Osteoblast (primary cell): ENCODE measurements around the gene ARMC9. TPM values are rescaled to one million over a fixed set of nuclear protein-coding genes. Genes with fewer than 3 reads are reported as not detected.

Experiments used
- DNase-seq: peaks from one replicate; pipeline ENCODE4 v3.0.0; 2011; ENCODE audit warnings: low spot score, mixed read lengths; ENCODE audit not compliant: insufficient read length; ENCODE audit errors: missing footprints
- H2AFZ ChIP-seq: 2 replicates; pipeline ENCODE4 v1.6.0; 2011; ENCODE audit warnings: mild to moderate bottlenecking, low read length
- H3K27ac ChIP-seq: 2 replicates; pipeline ENCODE4 v1.5.1; 2011; ENCODE audit warnings: mild to moderate bottlenecking, low read depth, low read length, moderate library complexity
- H3K27me3 ChIP-seq: 2 replicates; pipeline ENCODE4 v1.6.0; 2012; ENCODE audit warnings: mild to moderate bottlenecking, control low read depth, inconsistent platforms, low read length, moderate library complexity; ENCODE audit not compliant: insufficient read depth
- H3K36me3 ChIP-seq: 2 replicates; pipeline ENCODE4 v1.5.1; 2011; ENCODE audit warnings: mild to moderate bottlenecking, low read length, control low read depth, moderate library complexity; ENCODE audit not compliant: insufficient read depth
- H3K4me1 ChIP-seq: 2 replicates; pipeline ENCODE4 v1.5.1; 2011; ENCODE audit warnings: mild to moderate bottlenecking, low read length, control low read depth, moderate library complexity; ENCODE audit not compliant: insufficient read depth
- H3K4me2 ChIP-seq: 2 replicates; pipeline ENCODE4 v1.6.0; 2011; ENCODE audit warnings: mild to moderate bottlenecking, low read length; ENCODE audit not compliant: insufficient read depth
- H3K4me3 ChIP-seq: fragments of 200-600 bp; sonication (generic); 3 replicates; pipeline ENCODE4 v1.5.1; 2012; ENCODE audit warnings: mild to moderate bottlenecking, low read length, inconsistent platforms; ENCODE audit not compliant: insufficient read depth
- H3K79me2 ChIP-seq: 2 replicates; pipeline ENCODE4 v1.6.0; 2012; ENCODE audit warnings: mild to moderate bottlenecking, low read length, control low read depth, inconsistent platforms; ENCODE audit not compliant: insufficient read depth
- H3K9me3 ChIP-seq: 2 replicates; pipeline ENCODE4 v1.5.1; 2011; ENCODE audit warnings: low read depth, low read length, control low read depth
- H4K20me1 ChIP-seq: 2 replicates; pipeline ENCODE4 v1.6.0; 2012; ENCODE audit warnings: mild to moderate bottlenecking, low read length, control low read depth; ENCODE audit not compliant: insufficient read depth
- CTCF ChIP-seq: IDR thresholded peaks from 2 replicates; pipeline ENCODE4 v1.5.1; 2011; ENCODE audit warnings: mild to moderate bottlenecking, low read depth, low read length, moderate library complexity; ENCODE audit errors: extremely low read depth
- total RNA-seq: library from RNA; depleted of rRNA; stranded (reverse); fragments of >200 nt; gene quantifications from 2 replicates; pipeline ENCODE4 v1.2.3, GENCODE V29; 2012

The ARMC9 gene
- total RNA-seq, 1 donor = 221 TPM

- no peak for DNase-seq
- H3K36me3 ChIP-seq = no peaks in the 10 kb centered on the region
- no peak overlapping the region for H3K4me3 ChIP-seq
- H3K27me3 ChIP-seq = no peaks in the 10 kb centered on the region
- no peak overlapping the region for H2AFZ ChIP-seq
- H3K4me2 ChIP-seq = no peak overlapping the region
- H3K4me1 ChIP-seq = no peaks in the 10 kb centered on the region
- no peak for TF ChIP-seq CTCF
- H3K27ac ChIP-seq = no peak overlapping the region
- no peaks in the 10 kb centered on the region for H3K9me3 ChIP-seq
- H4K20me1 ChIP-seq = no peaks in the 10 kb centered on the region
- H3K79me2 ChIP-seq = no peaks in the 10 kb centered on the region
Measured at GRCh38 chr2:231306791-231307393, 108.5 kb downstream of the ARMC9 start.

DNA sequence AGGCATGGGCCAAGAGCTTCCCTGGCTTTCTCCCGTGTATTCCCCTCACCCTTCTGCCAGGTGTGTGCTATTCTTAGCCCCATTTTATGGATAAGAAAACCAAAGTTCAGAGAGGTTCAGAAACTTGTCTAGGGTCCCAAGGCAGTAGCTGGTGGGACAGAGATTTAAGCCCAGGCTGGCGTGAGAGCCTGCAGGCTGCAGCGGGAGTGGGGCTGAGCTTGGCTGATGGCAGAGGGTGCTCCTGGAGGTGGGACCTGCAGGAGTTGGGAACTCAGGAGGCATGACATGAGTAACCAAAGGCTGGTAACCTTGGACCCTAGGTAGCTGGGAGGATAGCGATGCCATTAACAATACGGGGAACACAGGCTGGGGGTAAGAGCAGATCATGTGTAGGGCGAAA is 109.8 kb downstream of the ARMC9 start:
- Histone ChIP-seq H3K4me2 (no peak overlapping the region), H3K27ac (no peak overlapping the region), H3K9me3 (no peaks in the 10 kb centered on the region), H3K4me1 (no peaks in the 10 kb centered on the region), H4K20me1 (no peaks in the 10 kb centered on the region), H3K79me2 (no peaks in the 10 kb centered on the region), H3K36me3 (no peaks in the 10 kb centered on the region), H2AFZ (no peak overlapping the region), H3K4me3 (no peak overlapping the region), H3K27me3 (no peaks in the 10 kb centered on the region)
- DNase-seq = no peak
- TF ChIP-seq CTCF = no peak

- Histone ChIP-seq H3K79me2 (no peaks in the 10 kb centered on the region), H2AFZ (no peak overlapping the region), H3K27me3 (no peaks in the 10 kb centered on the region), H3K27ac (no peak overlapping the region), H3K4me3 (no peak overlapping the region), H4K20me1 (no peaks in the 10 kb centered on the region), H3K36me3 (no peaks in the 10 kb centered on the region), H3K9me3 (no peaks in the 10 kb centered on the region), H3K4me2 (no peak overlapping the region), H3K4me1 (no peaks in the 10 kb centered on the region)
- DNase-seq = no peak
- no peak for TF ChIP-seq CTCF
Measured at GRCh38 chr2:231308631-231309428, 110.4 kb downstream of the ARMC9 start.

GRCh38 chr2:231312066-231312465 is 113.6 kb downstream of the ARMC9 start:
- no peak overlapping the region for H3K27ac ChIP-seq
- H3K27me3 ChIP-seq = no peaks in the 10 kb centered on the region
- H3K4me2 ChIP-seq = no peak overlapping the region
- no peak for DNase-seq
- no peaks in the 10 kb centered on the region for H3K36me3 ChIP-seq
- no peaks in the 10 kb centered on the region for H4K20me1 ChIP-seq
- H3K79me2 ChIP-seq = no peaks in the 10 kb centered on the region
- no peaks in the 10 kb centered on the region for H3K4me1 ChIP-seq
- H3K9me3 ChIP-seq = no peaks in the 10 kb centered on the region
- no peak overlapping the region for H2AFZ ChIP-seq
- H3K4me3 ChIP-seq = no peak overlapping the region
- no peak for TF ChIP-seq CTCF
